CD14-positive monocyte (primary cell): ENCODE measurements around the gene DDX10. TPM values are rescaled to one million over a fixed set of nuclear protein-coding genes. Genes with fewer than 3 reads are reported as not detected.

Source experiments
- DNase-seq, 3 donors: peaks; one replicate each; pipeline ENCODE4 v3.0.0-alpha.2; 2011 to 2022
- H2AFZ ChIP-seq: 2 replicates; pipeline ENCODE4 v1.6.0; 2012; ENCODE audit warnings: mild to moderate bottlenecking, low read depth, low read length, inconsistent platforms; ENCODE audit not compliant: insufficient read depth, poor library complexity, severe bottlenecking
- H3K27ac ChIP-seq, 2 donors: 1 replicate in 1 of 2; 2 replicates in 1 of 2; pipeline ENCODE4 v1.5.1; 2012 to 2013; ENCODE audit warnings: low read length in 2 of 2, control low read depth in 1 of 2, inconsistent platforms in 1 of 2, low read depth in 1 of 2, mild to moderate bottlenecking in 1 of 2
- H3K27me3 ChIP-seq, 2 donors: one replicate each; pipeline versions ENCODE4 v1.6.0 to v1.6.1; 2011 to 2013; ENCODE audit warnings: low read length in 2 of 2; ENCODE audit not compliant: control insufficient read depth in 2 of 2, insufficient read depth in 2 of 2
- H3K36me3 ChIP-seq, 2 donors: replicated peaks in 1 of 2; 1 replicate in 1 of 2; 2 replicates in 1 of 2; pipeline versions ENCODE4 v1.5.1 to v1.6.1; 2012 to 2013; ENCODE audit warnings: low read length in 2 of 2, control low read depth in 1 of 2, inconsistent platforms in 1 of 2, mild to moderate bottlenecking in 1 of 2; ENCODE audit not compliant: insufficient read depth in 2 of 2, control insufficient read depth in 1 of 2
- H3K4me1 ChIP-seq, 2 donors: 1 replicate in 1 of 2; 2 replicates in 1 of 2; pipeline versions ENCODE4 v1.5.1 to v1.6.1; 2012 to 2013; ENCODE audit warnings: low read length in 2 of 2, control low read depth in 1 of 2, inconsistent platforms in 1 of 2, mild to moderate bottlenecking in 1 of 2, moderate library complexity in 1 of 2; ENCODE audit not compliant: insufficient read depth in 2 of 2, control insufficient read depth in 1 of 2
- H3K4me2 ChIP-seq: replicated peaks from 2 replicates; pipeline ENCODE3; 2012; ENCODE audit warnings: low read length, moderate library complexity, mild to moderate bottlenecking; ENCODE audit not compliant: poor library complexity, severe bottlenecking; ENCODE audit errors: extremely low read depth
- H3K4me3 ChIP-seq, 3 experiments: fragments of 200-600 bp in 1 of 3; sonication (generic) in 1 of 3; replicated peaks in 1 of 3; 1 replicate in 2 of 3; 2 replicates in 1 of 3; pipeline ENCODE4 v1.5.1; 2011 to 2013; ENCODE audit warnings: low read length in 3 of 3, mild to moderate bottlenecking in 3 of 3, control low read depth in 2 of 3, low read depth in 2 of 3, inconsistent platforms in 1 of 3, moderate library complexity in 1 of 3
- H3K79me2 ChIP-seq: 2 replicates; pipeline ENCODE4 v1.6.0; 2012; ENCODE audit warnings: mild to moderate bottlenecking, control low read depth, inconsistent platforms, low read length, moderate library complexity; ENCODE audit not compliant: insufficient read depth
- H3K9ac ChIP-seq: 2 replicates; pipeline ENCODE4 v1.6.0; 2017; ENCODE audit warnings: low read length, mild to moderate bottlenecking; ENCODE audit not compliant: insufficient read depth, poor library complexity, severe bottlenecking
- H3K9me3 ChIP-seq, 2 donors: replicated peaks in 1 of 2; 1 replicate in 1 of 2; 2 replicates in 1 of 2; pipeline versions ENCODE4 v1.5.1 to v1.6.1; 2012 to 2013; ENCODE audit warnings: low read length in 2 of 2, control low read depth in 1 of 2; ENCODE audit not compliant: control insufficient read depth in 1 of 2, insufficient read depth in 1 of 2
- H4K20me1 ChIP-seq: 2 replicates; pipeline ENCODE4 v1.6.0; 2012; ENCODE audit warnings: mild to moderate bottlenecking, low read length, control low read depth, moderate library complexity; ENCODE audit not compliant: insufficient read depth
- H3K27ac Mint-ChIP-seq, 7 donors: one replicate each; pipeline ENCODE4 v1.8.0; 2020; ENCODE audit warnings: mild to moderate bottlenecking in 7 of 7, mixed read lengths in 7 of 7, moderate library complexity in 6 of 7, inconsistent platforms in 2 of 7
- H3K27me3 Mint-ChIP-seq, 3 donors: one replicate each; pipeline ENCODE4 v1.8.0; 2021 to 2022; ENCODE audit warnings: low read depth in 3 of 3, mild to moderate bottlenecking in 3 of 3, mixed read lengths in 3 of 3, moderate library complexity in 3 of 3, inconsistent platforms in 1 of 3
- H3K36me3 Mint-ChIP-seq, 2 donors: one replicate each; pipeline ENCODE4 v1.8.0; 2020; ENCODE audit warnings: mixed read lengths in 2 of 2, inconsistent platforms in 1 of 2, mild to moderate bottlenecking in 1 of 2
- H3K4me1 Mint-ChIP-seq: one replicate; pipeline ENCODE4 v1.8.0; 2020; ENCODE audit warnings: mild to moderate bottlenecking, mixed read lengths
- H3K4me3 Mint-ChIP-seq, 2 donors: one replicate each; pipeline ENCODE4 v1.8.0; 2020; ENCODE audit warnings: mild to moderate bottlenecking in 2 of 2, mixed read lengths in 2 of 2, moderate library complexity in 1 of 2
- H3K9me3 Mint-ChIP-seq, 7 donors: one replicate each; pipeline ENCODE4 v1.8.0; 2020 to 2022; ENCODE audit warnings: mixed read lengths in 7 of 7, mild to moderate bottlenecking in 6 of 7, moderate library complexity in 6 of 7, inconsistent platforms in 2 of 7
- WGBS: methylation state at CpG from one replicate; pipeline ENCODE4 v1.1.5; 2013; ENCODE audit warnings: missing lambda C conversion rate; ENCODE audit not compliant: insufficient coverage; 5-methylcytosine and 5-hydroxymethylcytosine counted together
- intact Hi-C, 2 donors: fragments of 100-400 bp; cut with micrococcal nuclease; formaldehyde crosslinking; loops; one replicate each; pipeline versions ENCODE4 v1.15.0 to v1.15.1; 2023
- polyA plus RNA-seq, 3 donors: library from polyadenylated mRNA; depleted of rRNA in 1 of 3; unstranded in 2 of 3; stranded (reverse) in 1 of 3; fragments of 300-500 nt in 2 of 3; fragments of >200 nt in 1 of 3; fragmentation: Illumina TruSeq in 2 of 3; gene quantifications; 1 replicate in 2 of 3; 2 replicates in 1 of 3; pipeline ENCODE4 v1.2.3, GENCODE V29; 2012 to 2021
- TF ChIP-seq, protein P1 (sequence below): fragments of 200-600 bp; IDR thresholded peaks from one replicate; pipeline ENCODE4 v1.8.0; 2022; ENCODE audit warnings: antibody characterized with exemption, mild to moderate bottlenecking

Gene DDX10
- polyA plus RNA-seq, 3 donors: 5.0 to 6.3 (median 5.3) TPM

DNA sequence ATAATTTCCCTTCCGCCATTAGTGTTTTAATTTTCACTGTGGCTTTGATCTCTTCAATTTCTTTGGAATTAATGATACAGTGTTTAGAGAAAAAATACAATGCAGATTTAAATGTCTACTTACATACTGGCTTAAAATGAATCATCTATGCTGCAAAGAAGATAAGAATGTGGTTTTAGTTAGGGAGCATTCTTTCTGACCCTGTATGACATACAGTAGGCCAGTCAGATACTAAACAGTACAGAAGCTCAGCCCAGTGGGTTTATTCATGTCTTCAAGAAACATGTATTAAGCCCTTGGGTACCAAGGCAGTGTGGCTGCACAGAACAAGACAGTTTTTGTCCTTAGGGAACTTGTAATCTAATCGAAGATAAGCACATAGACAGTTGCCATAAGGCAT lies 268.8 kb downstream of the DDX10 start:
- TF ChIP-seq, protein P1, sequence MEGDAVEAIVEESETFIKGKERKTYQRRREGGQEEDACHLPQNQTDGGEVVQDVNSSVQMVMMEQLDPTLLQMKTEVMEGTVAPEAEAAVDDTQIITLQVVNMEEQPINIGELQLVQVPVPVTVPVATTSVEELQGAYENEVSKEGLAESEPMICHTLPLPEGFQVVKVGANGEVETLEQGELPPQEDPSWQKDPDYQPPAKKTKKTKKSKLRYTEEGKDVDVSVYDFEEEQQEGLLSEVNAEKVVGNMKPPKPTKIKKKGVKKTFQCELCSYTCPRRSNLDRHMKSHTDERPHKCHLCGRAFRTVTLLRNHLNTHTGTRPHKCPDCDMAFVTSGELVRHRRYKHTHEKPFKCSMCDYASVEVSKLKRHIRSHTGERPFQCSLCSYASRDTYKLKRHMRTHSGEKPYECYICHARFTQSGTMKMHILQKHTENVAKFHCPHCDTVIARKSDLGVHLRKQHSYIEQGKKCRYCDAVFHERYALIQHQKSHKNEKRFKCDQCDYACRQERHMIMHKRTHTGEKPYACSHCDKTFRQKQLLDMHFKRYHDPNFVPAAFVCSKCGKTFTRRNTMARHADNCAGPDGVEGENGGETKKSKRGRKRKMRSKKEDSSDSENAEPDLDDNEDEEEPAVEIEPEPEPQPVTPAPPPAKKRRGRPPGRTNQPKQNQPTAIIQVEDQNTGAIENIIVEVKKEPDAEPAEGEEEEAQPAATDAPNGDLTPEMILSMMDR: no peak
- Mint-ChIP-seq H3K9me3 (peaks cover 0 to 2% (median 0%) of the 10 kb centered on the region in 7 donors), H3K36me3 (peaks cover 2 to 5% of the 10 kb centered on the region in 2 donors), H3K27ac (no peak overlapping the region), H3K4me1 (no peaks in the 10 kb centered on the region), H3K27me3 (peaks cover 0 to 2% (median 0%) of the 10 kb centered on the region in 3 donors), H3K4me3 (no peak overlapping the region)
- no peaks in the 10 kb centered on the region for H3K9me3 ChIP-seq
- H3K36me3 ChIP-seq: no peaks in the 10 kb centered on the region
- no peak overlapping the region for H3K9ac ChIP-seq
- no peaks in the 10 kb centered on the region for H4K20me1 ChIP-seq
- H3K4me1 ChIP-seq: no peaks in the 10 kb centered on the region
- 92% methylated on average over 1 of the region's 2 CpGs for WGBS
- H3K27me3 ChIP-seq: no peaks in the 10 kb centered on the region
- no peak overlapping the region for H3K4me2 ChIP-seq
- DNase-seq: no peak
- H3K27ac ChIP-seq: no peak overlapping the region
- no peaks in the 10 kb centered on the region for H3K79me2 ChIP-seq
- intact Hi-C loops: no loop called here
- no peak overlapping the region for H2AFZ ChIP-seq
- H3K4me3 ChIP-seq: no peak overlapping the region

DNA sequence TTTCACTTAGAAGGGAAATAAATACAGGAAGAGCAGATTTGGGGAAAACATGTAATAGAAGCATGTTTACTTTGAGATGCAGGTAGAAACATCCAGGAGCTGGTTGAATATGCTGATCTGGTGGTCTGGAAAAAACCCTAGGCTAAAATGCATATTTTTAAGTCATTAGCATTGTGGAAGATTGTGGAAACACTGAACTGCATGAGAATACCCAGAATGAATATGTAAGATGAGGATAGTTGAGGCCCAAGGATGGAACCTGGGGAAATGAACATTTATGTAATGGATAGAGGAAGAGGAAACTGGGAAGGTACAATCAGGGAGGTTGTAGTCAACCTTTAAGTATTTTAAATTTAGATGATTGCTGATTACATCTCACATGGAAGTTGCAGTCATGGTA lies 269.4 kb downstream of the DDX10 start:
- Histone ChIP-seq H3K9ac (no peak overlapping the region), H2AFZ (no peak overlapping the region), H4K20me1 (no peaks in the 10 kb centered on the region), H3K36me3 (no peaks in the 10 kb centered on the region), H3K27ac (no peak overlapping the region), H3K9me3 (no peaks in the 10 kb centered on the region), H3K79me2 (no peaks in the 10 kb centered on the region), H3K4me1 (no peaks in the 10 kb centered on the region), H3K4me3 (no peak overlapping the region), H3K27me3 (no peaks in the 10 kb centered on the region), H3K4me2 (no peak overlapping the region)
- peaks cover 2 to 5% of the 10 kb centered on the region in 2 donors for H3K36me3 Mint-ChIP-seq
- H3K27ac Mint-ChIP-seq: no peak overlapping the region
- no peak overlapping the region for H3K4me3 Mint-ChIP-seq
- no peaks in the 10 kb centered on the region for H3K4me1 Mint-ChIP-seq
- H3K9me3 Mint-ChIP-seq: peaks cover 0 to 2% (median 0%) of the 10 kb centered on the region in 7 donors
- intact Hi-C loops: no loop called here
- TF ChIP-seq, protein P1: no peak
- no peak for DNase-seq
- peaks cover 0 to 2% (median 0%) of the 10 kb centered on the region in 3 donors for H3K27me3 Mint-ChIP-seq
